Measurements from ENCODE around the gene TRIM44. TPM values are rescaled to one million over a fixed set of nuclear protein-coding genes. Genes with fewer than 3 reads are reported as not detected.

TRIM44 gene
- total RNA-seq, 5 donors from 2014 or later (not counting 1 experiment from before 2014, with no cell fraction given), result 39.8 to 58.4 (median 51.7) TPM

DNA sequence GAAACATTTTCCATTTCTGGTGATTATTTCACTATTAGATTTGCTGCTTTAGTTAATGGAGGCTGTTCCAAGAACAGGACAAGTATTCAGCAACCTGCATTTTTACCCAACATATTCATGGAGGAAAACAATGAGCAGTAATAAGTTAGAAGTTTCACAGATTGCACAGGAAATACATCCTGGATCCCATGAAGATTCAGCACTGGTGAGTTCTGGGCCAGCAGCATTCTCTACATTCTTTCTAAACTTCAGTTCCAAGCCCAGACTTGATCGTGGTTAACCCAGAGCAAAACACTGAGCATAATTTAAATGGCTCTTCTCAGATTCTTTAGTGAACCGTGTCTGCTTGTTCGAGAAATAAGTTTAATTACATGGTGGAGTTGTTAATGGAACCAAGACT is 40.5 kb upstream of the TRIM44 start:
- Histone ChIP-seq H3K27ac (ENCODE audit: low read length) (no peak overlapping the region), H3K4me3 (ENCODE audit: control insufficient read depth in 1 of 2, extremely low read depth in 1 of 2, low read length in 1 of 2) (no peak overlapping the region), H3K36me3 (ENCODE audit: control insufficient read depth in 2 of 2, extremely low read depth in 1 of 2, insufficient read depth in 1 of 2, low read length in 1 of 2) (no peaks in the 10 kb centered on the region), H3K27me3 (replicated peaks in 1 of 2; ENCODE audit: control insufficient read depth in 2 of 2, extremely low read depth in 1 of 2, insufficient read depth in 2 of 2, low read length in 1 of 2) (peaks cover 10 to 30% of the 10 kb centered on the region in 2 experiments), H3K4me1 (ENCODE audit: control insufficient read depth in 1 of 2, extremely low read depth in 1 of 2, insufficient read depth in 2 of 2, low read length in 2 of 2) (peaks cover 6 to 20% of the 10 kb centered on the region in 2 experiments), H3K9me3 (no peaks in the 10 kb centered on the region)
- POLR2A ChIA-PET, result no interaction called here
- 76% methylated on average over 2 of the region's 3 CpGs for WGBS (ENCODE audit: insufficient coverage)
- CTCF ChIA-PET, result no interaction called here
- Mint-ChIP-seq H3K4me1 (peaks cover 11 to 15% (median 14%) of the 10 kb centered on the region in 3 donors), H3K27ac (no peak overlapping the region), H3K4me3 (no peak overlapping the region), H3K27me3 (peaks cover 63 to 64% of the 10 kb centered on the region in 2 donors), H3K36me3 (no peaks in the 10 kb centered on the region), H3K9me3 (no peaks in the 10 kb centered on the region)
- DNase-seq, result no peak
- no peak for ATAC-seq (replicated peaks in 1 of 4)

DNA sequence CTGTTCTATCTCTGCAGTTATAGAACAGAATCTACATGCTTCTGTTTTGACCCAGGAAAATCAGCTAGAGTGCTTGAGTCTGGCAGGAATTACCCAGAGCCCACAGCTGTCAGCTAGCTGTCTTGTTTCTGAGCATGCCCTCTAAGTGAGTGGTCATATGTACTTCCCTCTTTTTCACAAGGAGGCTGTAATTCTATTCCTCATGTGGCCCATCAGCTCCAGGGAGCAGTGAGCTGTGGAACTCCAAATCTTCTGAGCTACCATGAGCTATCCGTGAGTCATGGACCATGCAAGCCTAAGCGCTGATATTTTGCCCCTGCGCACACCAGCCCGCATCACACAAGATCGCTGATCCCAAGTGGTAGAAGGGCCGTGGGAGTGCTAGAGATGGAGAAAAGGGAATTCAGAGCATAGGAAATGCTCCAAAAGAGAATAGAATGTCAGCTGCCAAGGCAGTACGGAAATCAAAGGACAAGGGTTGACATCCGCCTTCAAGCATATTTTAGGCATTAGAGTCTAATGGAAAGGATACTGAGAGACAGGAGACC is 38.9 kb upstream of the TRIM44 start:
- Histone ChIP-seq H3K27ac (ENCODE audit: low read length) (no peak overlapping the region), H3K36me3 (ENCODE audit: control insufficient read depth in 2 of 2, extremely low read depth in 1 of 2, insufficient read depth in 1 of 2, low read length in 1 of 2) (no peaks in the 10 kb centered on the region), H3K4me1 (ENCODE audit: control insufficient read depth in 1 of 2, extremely low read depth in 1 of 2, insufficient read depth in 2 of 2, low read length in 2 of 2) (peaks cover 3 to 13% of the 10 kb centered on the region in 2 experiments), H3K4me3 (ENCODE audit: control insufficient read depth in 1 of 2, extremely low read depth in 1 of 2, low read length in 1 of 2) (no peak overlapping the region), H3K9me3 (no peaks in the 10 kb centered on the region), H3K27me3 (replicated peaks in 1 of 2; ENCODE audit: control insufficient read depth in 2 of 2, extremely low read depth in 1 of 2, insufficient read depth in 2 of 2, low read length in 1 of 2) (peaks cover 4 to 22% of the 10 kb centered on the region in 2 experiments)
- ChIA-PET POLR2A (no interaction called here), CTCF (interaction anchor here in 1 of 2 donors (0.7 kb wide), 1 partner anchor 22 kb away, joined by 5 read pairs; no protein-coding TSS in a partner anchor)
- ATAC-seq (replicated peaks in 1 of 4), result no peak
- Mint-ChIP-seq H3K4me3 (no peak overlapping the region), H3K36me3 (no peaks in the 10 kb centered on the region), H3K27ac (no peak overlapping the region), H3K4me1 (peaks cover 6 to 8% (median 7%) of the 10 kb centered on the region in 3 donors), H3K9me3 (no peaks in the 10 kb centered on the region), H3K27me3 (peaks cover 64 to 66% of the 10 kb centered on the region in 2 donors)
- no peak for DNase-seq
- WGBS (ENCODE audit: insufficient coverage), result 86% methylated on average over 2 of the region's 8 CpGs

DNA sequence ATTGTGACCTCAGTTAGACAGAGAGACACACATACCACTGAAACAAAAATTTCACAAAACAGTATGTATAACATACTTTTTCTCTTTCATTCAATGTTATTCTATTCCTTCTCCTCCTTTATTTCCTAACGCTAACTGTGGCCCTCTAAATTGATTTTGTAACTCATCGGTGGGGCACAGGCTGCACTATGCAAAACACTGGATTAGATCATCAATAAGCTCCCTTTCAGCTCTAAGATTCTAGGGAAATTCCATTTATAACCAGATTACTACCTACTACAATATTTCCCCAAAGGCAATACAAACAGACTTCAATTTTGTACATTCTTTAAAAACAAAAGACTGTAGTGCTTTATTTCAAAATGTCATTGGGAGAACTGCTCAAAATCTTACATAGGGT is 38.3 kb upstream of the TRIM44 start:
- Histone ChIP-seq H3K9me3 (no peaks in the 10 kb centered on the region), H3K4me3 (ENCODE audit: control insufficient read depth in 1 of 2, extremely low read depth in 1 of 2, low read length in 1 of 2) (no peak overlapping the region), H3K36me3 (ENCODE audit: control insufficient read depth in 2 of 2, extremely low read depth in 1 of 2, insufficient read depth in 1 of 2, low read length in 1 of 2) (no peaks in the 10 kb centered on the region), H3K27ac (ENCODE audit: low read length) (no peak overlapping the region), H3K4me1 (ENCODE audit: control insufficient read depth in 1 of 2, extremely low read depth in 1 of 2, insufficient read depth in 2 of 2, low read length in 2 of 2) (peaks cover 0 to 9% of the 10 kb centered on the region in 2 experiments), H3K27me3 (replicated peaks in 1 of 2; ENCODE audit: control insufficient read depth in 2 of 2, extremely low read depth in 1 of 2, insufficient read depth in 2 of 2, low read length in 1 of 2) (peaks cover 4 to 18% of the 10 kb centered on the region in 2 experiments)
- Mint-ChIP-seq H3K4me1 (peaks cover 6 to 8% (median 7%) of the 10 kb centered on the region in 3 donors), H3K27me3 (peaks cover 69 to 72% of the 10 kb centered on the region in 2 donors), H3K4me3 (no peak overlapping the region), H3K9me3 (no peaks in the 10 kb centered on the region), H3K27ac (no peak overlapping the region), H3K36me3 (no peaks in the 10 kb centered on the region)
- POLR2A ChIA-PET, result no interaction called here
- no peak for DNase-seq
- CTCF ChIA-PET, result interaction anchor here (0.7 kb wide), 2 partner anchors 9 to 40 kb away, joined by 7 read pairs; no protein-coding TSS in a partner anchor
- ATAC-seq (replicated peaks in 1 of 4), result no peak
- WGBS (ENCODE audit: insufficient coverage), result 100% methylated on average over 1 of the region's 2 CpGs

DNA sequence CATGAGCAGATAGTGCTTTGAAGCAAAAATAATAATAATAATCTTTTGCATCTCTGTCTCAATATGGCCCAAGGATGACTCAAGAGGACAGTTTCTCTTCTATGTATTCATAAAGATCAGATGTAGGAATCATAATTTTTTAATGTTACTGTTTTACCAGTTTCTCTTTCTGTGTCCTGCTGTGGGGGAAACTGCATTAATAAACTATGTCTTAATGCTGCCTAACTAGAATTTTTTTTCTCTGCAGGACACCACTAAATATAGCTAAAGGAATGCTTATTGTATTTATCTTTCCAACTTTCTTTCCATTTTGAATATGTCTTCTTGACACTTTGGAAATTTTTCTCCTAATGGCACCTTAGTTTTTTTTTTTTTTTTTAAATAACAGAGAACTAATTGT is 37.8 kb upstream of the TRIM44 start:
- no peaks in the 10 kb centered on the region for H3K9me3 ChIP-seq
- POLR2A ChIA-PET, result no interaction called here

DNA sequence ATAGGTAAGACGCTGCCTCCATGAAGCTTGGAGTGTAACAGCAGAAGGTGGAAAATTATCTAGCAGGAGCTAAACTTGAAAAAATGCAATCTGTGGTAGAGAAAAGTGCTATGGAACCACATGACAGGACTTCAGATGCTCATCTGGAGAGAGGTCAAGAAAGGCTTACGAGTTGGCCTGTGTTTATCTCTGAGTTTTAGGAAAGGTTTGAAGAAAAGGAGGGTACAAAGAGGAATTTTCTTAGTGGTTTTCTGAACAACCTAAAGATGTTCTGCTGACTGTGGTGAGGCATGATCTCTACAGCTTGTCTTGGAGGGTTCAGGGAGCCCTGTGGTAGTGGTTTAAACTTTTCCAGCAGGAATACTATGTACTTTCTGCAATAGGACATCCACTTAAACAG is 36.1 kb upstream of the TRIM44 start:
- ChIA-PET CTCF (no interaction called here), POLR2A (no interaction called here)
- no peaks in the 10 kb centered on the region for H3K9me3 ChIP-seq
- H3K4me1 Mint-ChIP-seq, result no peaks in the 10 kb centered on the region
- DNase-seq (no peak), ATAC-seq (replicated peaks in 1 of 4) (no peak)
- H3K27ac ChIP-seq (ENCODE audit: low read length), result no peak overlapping the region
- H3K4me3 ChIP-seq (ENCODE audit: control insufficient read depth in 1 of 2, extremely low read depth in 1 of 2, low read length in 1 of 2), result no peak overlapping the region
- no peaks in the 10 kb centered on the region for H3K36me3 Mint-ChIP-seq
- H3K27me3 Mint-ChIP-seq, result peaks cover 63 to 71% of the 10 kb centered on the region in 2 donors
- WGBS (ENCODE audit: insufficient coverage), result 92% methylated on average over 2 of the region's 2 CpGs
- H3K27me3 ChIP-seq (replicated peaks in 1 of 2; ENCODE audit: control insufficient read depth in 2 of 2, extremely low read depth in 1 of 2, insufficient read depth in 2 of 2, low read length in 1 of 2), result peaks cover 4 to 6% of the 10 kb centered on the region in 2 experiments
- H3K27ac Mint-ChIP-seq, result no peak overlapping the region
- no peak overlapping the region for H3K4me3 Mint-ChIP-seq
- no peaks in the 10 kb centered on the region for H3K9me3 Mint-ChIP-seq
- no peaks in the 10 kb centered on the region for H3K4me1 ChIP-seq (ENCODE audit: control insufficient read depth in 1 of 2, extremely low read depth in 1 of 2, insufficient read depth in 2 of 2, low read length in 2 of 2)
- no peaks in the 10 kb centered on the region for H3K36me3 ChIP-seq (ENCODE audit: control insufficient read depth in 2 of 2, extremely low read depth in 1 of 2, insufficient read depth in 1 of 2, low read length in 1 of 2)

More for the DNA sequence above, 37.8 kb upstream of the TRIM44 start:
- Mint-ChIP-seq H3K27me3 (peaks cover 66 to 77% of the 10 kb centered on the region in 2 donors), H3K36me3 (no peaks in the 10 kb centered on the region), H3K9me3 (no peaks in the 10 kb centered on the region), H3K27ac (no peak overlapping the region), H3K4me1 (peaks cover 4 to 7% (median 7%) of the 10 kb centered on the region in 3 donors), H3K4me3 (no peak overlapping the region)
- peaks cover 4 to 13% of the 10 kb centered on the region in 2 experiments for H3K27me3 ChIP-seq (replicated peaks in 1 of 2; ENCODE audit: control insufficient read depth in 2 of 2, extremely low read depth in 1 of 2, insufficient read depth in 2 of 2, low read length in 1 of 2)
- CTCF ChIA-PET, result interaction anchor here (0.7 kb wide), 3 partner anchors 9 to 868 kb away, joined by 3 to 7 read pairs (median 7); no protein-coding TSS in a partner anchor
- no peak for ATAC-seq (replicated peaks in 1 of 4)
- H3K27ac ChIP-seq (ENCODE audit: low read length), result no peak overlapping the region
- DNase-seq, result no peak
- peaks cover 0 to 5% of the 10 kb centered on the region in 2 experiments for H3K4me1 ChIP-seq (ENCODE audit: control insufficient read depth in 1 of 2, extremely low read depth in 1 of 2, insufficient read depth in 2 of 2, low read length in 2 of 2)
- H3K4me3 ChIP-seq (ENCODE audit: control insufficient read depth in 1 of 2, extremely low read depth in 1 of 2, low read length in 1 of 2), result no peak overlapping the region
- no peaks in the 10 kb centered on the region for H3K36me3 ChIP-seq (ENCODE audit: control insufficient read depth in 2 of 2, extremely low read depth in 1 of 2, insufficient read depth in 1 of 2, low read length in 1 of 2)

DNA sequence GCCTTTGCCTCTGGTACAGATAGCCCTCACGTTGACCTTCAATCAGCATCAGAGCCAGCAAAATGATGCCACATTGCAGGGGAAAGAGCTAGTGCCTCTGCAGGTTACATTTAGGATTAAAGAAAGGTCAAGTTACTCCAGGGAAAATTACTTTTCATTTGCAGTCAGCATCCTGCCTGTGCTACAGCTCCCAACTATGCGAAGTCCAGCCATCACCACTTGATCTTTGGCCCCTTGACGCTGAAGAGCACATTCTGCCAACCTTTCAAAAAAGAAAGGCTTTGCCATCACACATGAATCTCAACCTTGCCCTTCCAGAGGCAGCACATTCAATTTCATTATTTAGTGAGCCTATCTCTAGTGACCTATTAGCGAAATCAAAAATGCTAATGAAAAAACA is 33.1 kb upstream of the TRIM44 start:
- ATAC-seq (replicated peaks in 1 of 4) (no peak), DNase-seq (no peak)
- H3K27ac ChIP-seq (ENCODE audit: low read length), result no peak overlapping the region
- no peaks in the 10 kb centered on the region for H3K9me3 ChIP-seq
- H3K9me3 Mint-ChIP-seq, result no peaks in the 10 kb centered on the region
- CTCF ChIA-PET, result interaction anchor here in 1 of 2 donors (1.0 to 1.3 kb wide), 2 partner anchors 14 to 16 kb away, joined by 3 to 5 read pairs; no protein-coding TSS in a partner anchor
- no peaks in the 10 kb centered on the region for H3K36me3 Mint-ChIP-seq
- H3K27me3 ChIP-seq (replicated peaks in 1 of 2; ENCODE audit: control insufficient read depth in 2 of 2, extremely low read depth in 1 of 2, insufficient read depth in 2 of 2, low read length in 1 of 2), result peaks cover 0 to 7% of the 10 kb centered on the region in 2 experiments
- H3K4me1 Mint-ChIP-seq, result no peaks in the 10 kb centered on the region
- POLR2A ChIA-PET, result no interaction called here
- H3K4me3 Mint-ChIP-seq, result no peak overlapping the region
- H3K27ac Mint-ChIP-seq, result no peak overlapping the region
- no peaks in the 10 kb centered on the region for H3K4me1 ChIP-seq (ENCODE audit: control insufficient read depth in 1 of 2, extremely low read depth in 1 of 2, insufficient read depth in 2 of 2, low read length in 2 of 2)
- H3K27me3 Mint-ChIP-seq, result peaks cover 50 to 59% of the 10 kb centered on the region in 2 donors
- no peaks in the 10 kb centered on the region for H3K36me3 ChIP-seq (ENCODE audit: control insufficient read depth in 2 of 2, extremely low read depth in 1 of 2, insufficient read depth in 1 of 2, low read length in 1 of 2)
- H3K4me3 ChIP-seq (ENCODE audit: control insufficient read depth in 1 of 2, extremely low read depth in 1 of 2, low read length in 1 of 2), result no peak overlapping the region
- WGBS (ENCODE audit: insufficient coverage), result 78% methylated on average over 4 of the region's 4 CpGs

All from T-cell (primary cell).